ENCODE results near the gene CSE1L. TPM values are rescaled to one million over a fixed set of nuclear protein-coding genes. Genes with fewer than 3 reads are reported as not detected.

The CSE1L gene
- total RNA-seq, 1 experiment from 2014 or later = 246 TPM

DNA sequence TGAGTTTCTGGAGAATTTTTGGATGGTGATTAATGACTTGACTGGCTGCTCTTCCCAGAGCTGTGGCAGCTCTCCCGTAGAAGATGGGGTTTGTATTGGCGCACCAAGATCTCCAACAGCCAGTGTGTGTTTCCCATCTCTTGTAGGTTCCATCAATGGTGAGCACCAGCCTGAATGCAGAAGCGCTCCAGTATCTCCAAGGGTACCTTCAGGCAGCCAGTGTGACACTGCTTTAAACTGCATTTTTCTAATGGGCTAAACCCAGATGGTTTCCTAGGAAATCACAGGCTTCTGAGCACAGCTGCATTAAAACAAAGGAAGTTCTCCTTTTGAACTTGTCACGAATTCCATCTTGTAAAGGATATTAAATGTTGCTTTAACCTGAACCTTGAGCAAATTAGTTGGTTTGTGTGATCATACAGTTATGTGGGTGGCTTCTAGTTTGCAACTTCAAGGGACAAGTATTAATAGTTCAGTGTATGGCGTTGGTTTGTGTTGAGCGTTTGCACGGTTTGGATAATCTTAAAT, 50.2 kb downstream of the CSE1L start:
- no CpG with 5 or more reads among the region's 7 CpGs for WGBS (ENCODE audit: extremely low coverage, insufficient read length, low lambda C conversion rate)
- Mint-ChIP-seq H3K27ac (peak overlapping the region in 2 of 3 experiments; percentile 13 to 38; a peak in 3 of 7 replicates), H3K36me3 (ENCODE audit: insufficient read depth in 1 of 3, low read depth in 3 of 3) (peaks cover 60 to 88% (median 87%) of the 10 kb centered on the region in 3 experiments; a peak in 6 of 7 replicates)

More for the DNA sequence above, 50.2 kb downstream of the CSE1L start:
- Histone ChIP-seq H3K18ac (ENCODE audit: insufficient read length, low read depth, low read length) (no peak overlapping the region), H3K4ac (ENCODE audit: low read depth, low read length) (no peak overlapping the region), H2BK20ac (ENCODE audit: low read depth, low read length, poor library complexity, severe bottlenecking) (no peak overlapping the region), H2BK12ac (ENCODE audit: insufficient read length, low read depth, low read length) (no peak overlapping the region), H3K4me2 (ENCODE audit: insufficient read depth, insufficient read length, low read length) (no peak overlapping the region), H3K14ac (ENCODE audit: insufficient read depth, low read length) (no peak overlapping the region), H3K9me3 (ENCODE audit: control insufficient read depth, low read depth, low read length) (no peaks in the 10 kb centered on the region), H2AFZ (ENCODE audit: low read length) (no peak overlapping the region), H3K4me1 (ENCODE audit: insufficient read depth, low read length) (no peaks in the 10 kb centered on the region), H4K91ac (ENCODE audit: insufficient read length, low read depth, low read length) (no peak overlapping the region), H3K23ac (ENCODE audit: insufficient read length, low read depth, low read length) (no peak overlapping the region), H4K20me1 (ENCODE audit: control insufficient read depth, insufficient read depth, insufficient read length) (no peaks in the 10 kb centered on the region), H3K79me1 (ENCODE audit: insufficient read depth, low read depth, low read length, poor library complexity, severe bottlenecking) (peaks cover 3% of the 10 kb centered on the region), H4K5ac (ENCODE audit: insufficient read length, low read depth, low read length) (no peak overlapping the region), H3K9ac (ENCODE audit: extremely low read depth, insufficient read length, low read length) (no peak overlapping the region), H2AK5ac (ENCODE audit: insufficient read length, low read length) (no peak overlapping the region), H3K79me2 (ENCODE audit: insufficient read depth, low read length) (no peaks in the 10 kb centered on the region; the same call in 1 of the 2 replicates), H3K23me2 (ENCODE audit: insufficient read length, low read depth, low read length, poor library complexity, severe bottlenecking) (no peaks in the 10 kb centered on the region), H2BK5ac (ENCODE audit: insufficient read length, low read length) (no peak overlapping the region), H3K56ac (ENCODE audit: insufficient read length, low read depth, low read length) (no peak overlapping the region), H4K8ac (replicated peaks; ENCODE audit: insufficient read length, low read depth, low read length) (no peak overlapping the region), H2BK120ac (ENCODE audit: low read depth, low read length, poor library complexity, severe bottlenecking) (no peak overlapping the region), H3K27ac (ENCODE audit: insufficient read length, low read depth, low read length) (no peak overlapping the region), H2BK15ac (ENCODE audit: low read depth, low read length) (no peak overlapping the region), H3T11ph (ENCODE audit: low read length) (no peak overlapping the region), H3K27me3 (ENCODE audit: insufficient read depth, low read length) (no peaks in the 10 kb centered on the region)
- H3K4me3 Mint-ChIP-seq = no peak overlapping the region
- TF ChIP-seq, protein P1, sequence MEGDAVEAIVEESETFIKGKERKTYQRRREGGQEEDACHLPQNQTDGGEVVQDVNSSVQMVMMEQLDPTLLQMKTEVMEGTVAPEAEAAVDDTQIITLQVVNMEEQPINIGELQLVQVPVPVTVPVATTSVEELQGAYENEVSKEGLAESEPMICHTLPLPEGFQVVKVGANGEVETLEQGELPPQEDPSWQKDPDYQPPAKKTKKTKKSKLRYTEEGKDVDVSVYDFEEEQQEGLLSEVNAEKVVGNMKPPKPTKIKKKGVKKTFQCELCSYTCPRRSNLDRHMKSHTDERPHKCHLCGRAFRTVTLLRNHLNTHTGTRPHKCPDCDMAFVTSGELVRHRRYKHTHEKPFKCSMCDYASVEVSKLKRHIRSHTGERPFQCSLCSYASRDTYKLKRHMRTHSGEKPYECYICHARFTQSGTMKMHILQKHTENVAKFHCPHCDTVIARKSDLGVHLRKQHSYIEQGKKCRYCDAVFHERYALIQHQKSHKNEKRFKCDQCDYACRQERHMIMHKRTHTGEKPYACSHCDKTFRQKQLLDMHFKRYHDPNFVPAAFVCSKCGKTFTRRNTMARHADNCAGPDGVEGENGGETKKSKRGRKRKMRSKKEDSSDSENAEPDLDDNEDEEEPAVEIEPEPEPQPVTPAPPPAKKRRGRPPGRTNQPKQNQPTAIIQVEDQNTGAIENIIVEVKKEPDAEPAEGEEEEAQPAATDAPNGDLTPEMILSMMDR (conservative IDR thresholded peaks at IDR 0.05) = no peak
- no peaks in the 10 kb centered on the region for H3K9me3 Mint-ChIP-seq
- H3K27me3 Mint-ChIP-seq (ENCODE audit: low read depth) = no peaks in the 10 kb centered on the region; the same call in 1 of the 2 replicates
- DNase-seq = no peak
- H3K4me1 Mint-ChIP-seq = no peaks in the 10 kb centered on the region

Data from H9 (cell line).